GM19193 (cell line): Measurements from ENCODE around the gene CNTNAP2.

Source experiments
- POLR2A ChIP-seq: IDR thresholded peaks from 4 replicates; pipeline ENCODE4 v1.6.1; 2011; ENCODE audit not compliant: insufficient read depth, insufficient read length; ENCODE audit errors: extremely low read depth

Gene CNTNAP2

GRCh38 chr7:148110097-148110868, 1993.7 kb downstream of the CNTNAP2 start:
- TF ChIP-seq POLR2A = no peak

- TF ChIP-seq POLR2A = no peak
Measured at GRCh38 chr7:148114804-148115203, 1998.2 kb downstream of the CNTNAP2 start.

DNA sequence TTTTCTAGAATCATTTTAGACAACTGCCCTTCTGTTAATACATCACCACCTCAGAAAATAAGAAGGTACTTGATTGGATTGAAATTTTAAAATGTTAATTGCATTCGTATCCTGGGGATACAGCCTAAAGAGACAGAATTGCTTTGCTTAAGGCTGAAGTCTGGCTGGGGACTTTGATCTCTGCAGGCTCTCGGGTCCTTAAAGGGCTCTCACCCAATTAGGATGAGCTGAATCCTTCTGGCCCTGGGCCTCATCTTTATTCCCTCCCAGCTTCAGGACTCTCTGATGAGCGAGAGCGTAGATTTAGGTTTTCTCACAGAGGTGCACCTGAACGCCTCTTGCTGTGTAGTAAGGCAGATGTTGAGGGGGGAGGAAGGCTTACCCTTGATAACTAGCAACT, 1998.7 kb downstream of the CNTNAP2 start:
- TF ChIP-seq POLR2A = no peak

DNA sequence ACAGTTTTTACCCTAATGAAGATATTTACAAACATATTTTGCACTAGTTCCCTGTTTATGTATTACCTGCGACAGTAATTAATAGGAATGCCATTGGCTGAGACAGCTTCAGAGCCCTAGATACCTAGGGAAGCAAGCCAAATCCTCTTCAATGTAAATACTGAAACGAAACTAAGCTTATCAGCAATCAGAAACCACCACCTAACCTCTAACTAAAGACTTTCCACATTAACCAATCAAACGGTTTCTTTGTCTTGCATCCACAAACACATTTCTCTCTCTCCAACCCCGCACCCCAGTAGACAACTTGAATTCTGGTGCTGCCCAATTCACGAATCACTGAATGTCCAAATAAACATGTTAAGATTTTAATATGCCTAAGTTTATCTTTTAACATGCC, 1999.6 kb downstream of the CNTNAP2 start:
- TF ChIP-seq POLR2A = no peak

- no peak for TF ChIP-seq POLR2A
Measured at GRCh38 chr7:148116829-148117403, 2000.3 kb downstream of the CNTNAP2 start.

GRCh38 chr7:148118371-148118770, 2001.8 kb downstream of the CNTNAP2 start:
- no peak for TF ChIP-seq POLR2A

GRCh38 chr7:148121401-148121800, 2004.8 kb downstream of the CNTNAP2 start:
- no peak for TF ChIP-seq POLR2A

- no peak for TF ChIP-seq POLR2A
Measured at GRCh38 chr7:148121847-148122246, 2005.2 kb downstream of the CNTNAP2 start.

DNA sequence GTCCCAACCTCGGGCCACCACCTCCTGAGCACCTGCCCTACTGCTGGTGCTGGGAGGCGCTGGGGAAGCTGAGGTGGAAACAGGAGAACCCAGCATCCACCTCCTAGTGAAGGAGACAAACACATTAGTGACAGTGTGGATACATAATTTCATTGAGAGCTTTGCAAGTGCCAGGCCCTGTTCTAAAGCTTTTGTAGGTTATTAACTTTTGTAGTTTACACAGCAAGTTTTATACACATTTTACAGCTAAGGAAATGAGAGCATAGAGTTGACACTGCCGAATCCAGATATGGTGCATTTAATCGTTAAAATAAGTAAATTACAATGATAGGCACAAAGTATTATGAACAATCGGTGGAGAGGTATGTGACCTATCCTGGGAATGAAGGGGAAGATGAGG, 2007.9 kb downstream of the CNTNAP2 start:
- TF ChIP-seq POLR2A = no peak

DNA sequence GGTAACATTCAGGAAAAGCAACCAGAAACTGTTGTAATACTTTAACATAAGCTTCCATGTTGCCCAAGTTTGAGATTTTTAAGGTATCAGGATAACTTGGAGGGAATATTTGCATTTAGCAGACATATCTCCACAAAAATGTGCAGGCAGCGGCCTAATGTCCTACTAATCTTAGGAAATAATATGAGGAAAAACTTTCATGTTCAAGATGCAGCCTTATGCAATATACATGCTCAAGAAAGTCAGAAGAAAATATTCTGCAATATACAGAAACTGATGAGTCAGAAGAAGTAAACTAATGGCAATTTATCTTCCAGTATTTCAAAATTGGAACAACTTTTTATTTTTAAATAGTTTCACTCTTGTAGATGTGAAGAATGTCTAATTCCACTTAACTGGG, 2010.8 kb downstream of the CNTNAP2 start:
- TF ChIP-seq POLR2A = no peak

DNA sequence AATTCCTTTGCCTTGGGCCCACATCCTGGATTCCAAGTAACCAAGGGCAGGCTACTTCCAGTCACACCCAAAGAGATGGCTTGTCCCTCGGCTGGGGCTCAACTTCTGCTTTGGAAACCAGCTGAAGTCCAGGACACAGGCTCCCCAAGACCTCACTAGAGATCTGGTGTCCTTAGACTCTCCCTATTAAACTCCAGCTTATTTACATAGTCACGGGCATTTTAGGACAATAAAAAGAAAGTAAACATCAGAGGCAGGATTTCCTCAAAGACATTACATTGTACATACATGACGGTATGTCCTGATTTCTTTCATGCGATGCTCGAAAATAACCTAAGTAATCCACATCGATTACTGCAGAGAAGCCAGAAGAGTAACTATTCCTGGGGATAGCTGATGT, 2012.4 kb downstream of the CNTNAP2 start:
- TF ChIP-seq POLR2A = no peak

GRCh38 chr7:148135116-148135515, 2018.5 kb downstream of the CNTNAP2 start:
- no peak for TF ChIP-seq POLR2A

DNA sequence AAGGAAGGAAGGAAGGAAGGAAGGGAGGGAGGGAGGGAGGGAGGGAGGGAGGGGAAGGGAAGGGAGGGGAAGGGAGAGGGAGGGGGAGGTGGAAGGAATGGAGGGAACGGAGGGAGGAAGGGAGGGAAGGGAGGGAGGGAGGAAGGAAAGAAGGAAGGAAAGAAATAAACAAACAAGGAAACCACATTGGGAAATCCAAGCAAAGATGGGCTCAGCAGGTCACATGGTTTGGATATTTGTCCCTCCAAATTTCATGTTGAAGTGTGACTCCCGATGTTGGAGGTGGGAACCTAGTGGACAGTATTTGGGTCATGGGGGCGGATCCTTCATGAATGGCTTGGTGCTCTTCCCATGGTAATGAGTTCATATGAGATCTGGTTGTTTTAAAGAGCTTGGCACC, 2019.4 kb downstream of the CNTNAP2 start:
- TF ChIP-seq POLR2A = no peak

GRCh38 chr7:148142660-148143248, 2026.2 kb downstream of the CNTNAP2 start:
- TF ChIP-seq POLR2A = no peak

GRCh38 chr7:148144827-148145226, 2028.2 kb downstream of the CNTNAP2 start:
- TF ChIP-seq POLR2A = no peak

DNA sequence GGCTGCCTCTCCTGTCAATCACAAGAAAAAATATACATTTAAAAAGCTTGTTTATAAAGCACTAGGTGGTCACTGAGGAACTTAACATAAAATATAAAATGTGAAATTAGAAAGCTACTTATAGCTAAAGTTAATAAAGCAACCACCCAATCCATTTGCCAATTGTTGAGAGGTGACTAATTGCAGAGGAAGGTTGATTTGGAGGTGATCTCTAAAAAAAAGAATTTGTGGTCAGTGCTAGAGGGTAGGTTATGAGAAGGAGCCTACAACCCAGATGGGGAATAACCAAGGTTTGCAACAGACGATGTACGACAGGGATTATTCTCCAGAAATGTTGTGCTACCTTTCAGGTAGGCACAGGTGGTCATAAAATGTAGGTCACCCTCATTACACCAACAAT, 2029.7 kb downstream of the CNTNAP2 start:
- TF ChIP-seq POLR2A = no peak
